Neural progenitor cell (in vitro differentiated cells): Measurements from ENCODE around the gene MDN1.

Experiments used
- CTCF ChIP-seq: fragments of 200-600 bp; sonication (generic); IDR thresholded peaks from 2 replicates; pipeline ENCODE4 v1.5.1; 2017; ENCODE audit warnings: antibody characterized with exemption, mild to moderate bottlenecking
- EZH2 ChIP-seq: fragments of 200-600 bp; sonication (generic); IDR thresholded peaks from 2 replicates; pipeline ENCODE4 v1.6.1; 2017; ENCODE audit warnings: antibody characterized with exemption, mild to moderate bottlenecking, moderate library complexity

- TF ChIP-seq CTCF = no peak
- no peak for TF ChIP-seq EZH2
These were observed 85.1 kb downstream of the MDN1 start for GRCh38 chr6:89734526-89734925.
